Measurements from ENCODE around the gene KLK11.
A peak's percentile ranks its signal among the peaks of the same experiment; 100 is the strongest.

The KLK11 gene

DNA sequence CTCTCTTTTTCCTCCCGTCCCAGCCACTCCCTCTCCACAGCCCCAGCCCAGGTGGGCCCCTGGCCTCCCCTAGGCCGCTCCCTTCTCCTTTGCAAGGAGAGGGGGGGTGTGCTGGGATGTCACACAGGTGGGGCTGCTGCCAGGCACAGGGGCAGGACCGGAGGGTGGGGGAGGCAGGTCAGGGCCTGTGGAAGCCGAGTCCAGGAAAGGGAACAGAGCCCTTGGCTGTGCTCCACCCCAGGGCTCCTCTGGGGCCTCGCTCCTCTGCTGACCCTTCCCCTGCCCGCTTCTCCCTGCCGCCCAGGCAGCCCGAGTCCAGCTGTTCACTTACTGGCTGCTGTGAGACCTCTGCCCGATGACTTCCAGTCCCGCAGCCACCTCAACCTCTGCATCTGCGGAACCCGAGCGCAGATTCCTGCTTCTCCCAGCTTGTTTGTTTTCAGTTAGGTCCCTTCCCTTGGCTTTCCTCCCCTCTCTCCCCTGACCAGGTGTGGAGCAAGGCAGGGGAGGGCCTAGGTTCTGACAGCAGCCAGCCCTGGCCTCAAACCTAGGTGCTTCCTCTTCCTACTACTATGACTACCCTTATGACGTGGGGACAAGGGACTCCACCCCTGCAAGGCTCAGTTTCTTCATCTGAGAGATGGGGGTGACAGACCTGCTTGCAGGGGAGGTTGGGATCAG lies 850 bp upstream of the KLK11 start:
- DNase-seq, result no peak

DNA sequence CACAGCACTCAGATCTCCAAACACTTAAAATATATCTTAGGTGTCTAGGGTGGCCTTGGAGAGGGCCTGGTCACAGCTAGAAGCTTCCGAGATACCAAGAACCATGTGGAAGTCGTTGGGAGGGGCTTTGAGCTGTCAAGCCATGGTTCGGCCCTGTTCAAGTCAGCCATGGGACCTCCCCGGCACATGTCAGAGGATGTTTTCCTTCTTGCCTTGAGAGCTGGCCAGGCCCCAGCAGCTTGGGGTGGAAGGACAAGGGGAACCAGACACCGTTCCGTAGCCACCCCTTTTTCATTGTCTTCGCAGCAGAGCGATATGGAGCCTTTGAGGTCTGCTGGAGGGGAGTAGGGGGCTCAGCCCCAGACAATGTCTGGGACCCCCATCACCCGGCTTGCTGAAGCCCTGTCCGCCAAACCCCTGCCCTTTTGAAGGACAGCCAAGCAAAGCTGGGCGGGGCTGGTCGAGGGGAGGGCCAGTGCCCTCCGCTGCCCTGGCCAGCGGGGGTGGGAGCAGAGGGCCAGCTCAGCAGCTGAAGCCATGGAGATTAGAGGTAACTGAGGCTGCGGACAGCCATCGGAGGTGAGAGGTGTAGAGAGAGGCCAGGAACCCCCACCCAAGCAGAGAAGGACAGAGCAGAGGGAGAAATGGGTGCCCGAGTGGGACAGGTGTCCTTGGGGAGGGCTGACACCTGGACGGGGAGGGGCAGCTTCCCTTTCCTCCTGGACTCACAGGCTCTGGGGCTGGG lies 435 bp downstream of the KLK11 start:
- DNase-seq, result no peak

DNA sequence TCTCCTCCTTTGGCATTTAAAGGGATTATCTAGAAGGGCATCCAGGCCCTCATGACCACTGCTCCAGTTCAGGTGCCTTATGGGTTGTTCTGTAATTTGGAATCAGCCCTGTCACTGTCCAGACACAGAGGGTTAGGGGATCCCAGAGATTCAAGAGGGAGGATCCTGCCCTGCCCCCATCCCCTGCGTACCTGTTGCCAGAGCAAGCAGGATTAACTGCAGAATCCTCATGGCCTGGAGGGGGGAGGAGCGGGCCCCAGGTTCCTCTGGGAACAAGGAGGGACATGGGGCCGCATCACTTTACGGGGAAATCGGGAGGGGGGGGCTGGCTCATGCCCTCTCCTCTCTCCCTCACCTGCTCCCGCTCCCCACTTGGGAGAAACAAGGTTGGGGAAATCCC lies 1.0 kb downstream of the KLK11 start:
- DNase-seq, result no peak

DNA sequence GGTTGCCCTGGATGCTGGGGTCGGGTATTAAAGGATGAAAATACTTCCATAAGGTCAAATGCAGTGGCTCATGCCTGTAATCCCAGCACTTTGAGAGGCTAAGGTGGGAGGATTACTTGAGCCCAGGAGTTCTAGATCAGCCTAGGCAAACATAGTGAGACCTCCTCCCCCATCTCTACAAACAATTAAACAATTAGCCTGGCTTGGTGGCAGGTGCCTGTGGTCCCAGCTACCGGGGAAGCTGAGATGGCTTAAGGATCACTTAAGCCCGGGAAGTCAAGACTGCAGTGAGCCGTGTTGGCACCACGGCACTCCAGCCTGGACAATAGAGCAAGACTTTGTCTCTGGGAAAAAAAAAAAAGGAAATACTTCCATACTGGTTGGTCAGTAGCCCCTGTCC lies 1.5 kb downstream of the KLK11 start:
- no peak for DNase-seq

DNA sequence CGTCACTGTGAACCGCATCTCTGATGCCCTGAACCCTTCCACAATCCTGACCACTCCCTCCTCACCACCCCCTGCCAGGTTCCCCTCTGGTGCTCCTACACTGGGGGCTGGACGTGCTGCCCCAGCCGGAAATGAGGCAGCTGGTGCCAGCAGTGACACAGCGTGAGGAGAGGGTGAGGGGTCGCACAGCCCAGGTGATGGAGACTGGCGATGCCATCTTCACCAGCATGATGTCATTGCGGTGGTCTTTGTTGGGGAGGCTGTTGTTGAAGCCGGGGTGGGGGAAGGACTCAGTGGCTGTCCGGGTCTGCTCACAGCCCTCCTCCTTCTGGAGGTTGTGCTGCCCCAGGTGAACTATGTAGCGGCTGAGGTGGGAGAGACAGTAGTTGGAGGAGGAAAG lies 2.5 kb downstream of the KLK11 start:
- DNase-seq, result no peak

DNA sequence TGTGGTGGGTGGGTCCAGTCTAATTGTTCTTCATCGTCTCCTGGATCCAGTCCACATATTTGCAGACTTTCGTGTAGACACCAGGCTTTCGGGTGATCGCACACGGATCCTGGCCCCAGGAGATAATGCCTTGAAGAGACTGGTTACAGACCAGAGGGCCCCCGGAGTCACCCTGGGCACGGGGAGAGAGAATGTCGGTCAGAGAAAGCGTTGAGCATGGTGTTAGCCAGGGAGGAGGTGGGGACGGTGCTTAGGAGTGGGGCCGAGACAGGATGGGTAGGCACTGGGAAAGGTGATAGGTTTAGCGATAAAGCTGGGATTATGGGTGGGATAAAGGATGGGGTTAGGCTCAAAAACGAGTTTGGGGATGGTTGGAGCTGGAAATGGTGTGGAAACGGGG lies 3.9 kb downstream of the KLK11 start:
- no peak for DNase-seq

DNA sequence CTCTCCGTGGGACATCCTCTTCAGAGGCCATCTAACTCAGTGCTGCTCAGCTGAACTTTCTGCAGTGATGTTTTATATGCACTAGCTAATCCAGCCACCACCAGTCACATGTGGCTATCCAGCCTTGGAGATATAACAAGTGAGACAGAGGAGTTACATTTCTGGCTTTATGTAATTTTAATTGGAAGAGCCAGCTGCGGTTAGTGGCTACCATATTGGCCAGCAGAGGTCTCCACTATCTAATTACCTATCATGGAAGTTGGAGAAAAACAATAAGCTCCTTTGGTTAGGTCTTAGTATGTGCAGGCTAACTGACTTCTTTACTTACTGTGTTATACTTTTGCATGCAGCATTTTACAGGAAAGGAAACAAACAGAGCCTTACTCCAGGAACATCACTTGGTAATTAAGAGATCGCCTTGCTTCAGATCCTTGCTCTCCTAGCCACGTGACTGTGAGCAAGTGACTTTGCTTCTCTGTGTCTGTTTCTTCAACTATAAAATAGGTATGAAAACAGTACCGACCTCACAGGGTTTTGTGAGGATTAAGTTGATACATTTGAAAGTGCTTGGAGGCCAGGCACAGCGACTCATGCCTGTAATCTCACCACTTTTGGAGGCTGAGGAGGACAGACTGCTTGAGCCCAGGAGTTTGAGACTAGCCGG lies 5.3 kb downstream of the KLK11 start:
- peak; percentile 22 for DNase-seq

DNA sequence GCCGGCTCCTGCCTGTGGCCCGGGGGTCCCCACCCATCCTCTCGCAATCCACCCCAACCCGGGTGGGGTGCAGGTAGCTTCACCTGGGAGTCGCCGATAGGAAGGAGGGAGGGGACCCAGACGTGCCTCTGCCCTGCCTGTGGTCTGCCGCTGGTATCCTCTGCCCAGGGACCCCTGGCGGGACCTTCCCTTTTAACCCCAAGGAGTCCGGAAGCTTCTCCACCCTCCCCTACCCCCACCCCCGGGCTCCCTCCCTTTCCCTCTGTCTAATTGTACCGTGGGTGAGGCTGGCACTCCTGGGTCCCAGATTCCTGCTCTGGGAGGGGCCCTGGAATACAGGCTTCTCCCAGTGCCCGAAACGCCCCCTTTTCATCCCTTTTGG lies 6.9 kb downstream of the KLK11 start, which contains the start of gene KLK10:
KLK10 (minus strand) TSS at position 166 of the 382 bp plus-strand sequence. CDS start 579 bp downstream, outside the sequence.
- no peak for DNase-seq

DNA sequence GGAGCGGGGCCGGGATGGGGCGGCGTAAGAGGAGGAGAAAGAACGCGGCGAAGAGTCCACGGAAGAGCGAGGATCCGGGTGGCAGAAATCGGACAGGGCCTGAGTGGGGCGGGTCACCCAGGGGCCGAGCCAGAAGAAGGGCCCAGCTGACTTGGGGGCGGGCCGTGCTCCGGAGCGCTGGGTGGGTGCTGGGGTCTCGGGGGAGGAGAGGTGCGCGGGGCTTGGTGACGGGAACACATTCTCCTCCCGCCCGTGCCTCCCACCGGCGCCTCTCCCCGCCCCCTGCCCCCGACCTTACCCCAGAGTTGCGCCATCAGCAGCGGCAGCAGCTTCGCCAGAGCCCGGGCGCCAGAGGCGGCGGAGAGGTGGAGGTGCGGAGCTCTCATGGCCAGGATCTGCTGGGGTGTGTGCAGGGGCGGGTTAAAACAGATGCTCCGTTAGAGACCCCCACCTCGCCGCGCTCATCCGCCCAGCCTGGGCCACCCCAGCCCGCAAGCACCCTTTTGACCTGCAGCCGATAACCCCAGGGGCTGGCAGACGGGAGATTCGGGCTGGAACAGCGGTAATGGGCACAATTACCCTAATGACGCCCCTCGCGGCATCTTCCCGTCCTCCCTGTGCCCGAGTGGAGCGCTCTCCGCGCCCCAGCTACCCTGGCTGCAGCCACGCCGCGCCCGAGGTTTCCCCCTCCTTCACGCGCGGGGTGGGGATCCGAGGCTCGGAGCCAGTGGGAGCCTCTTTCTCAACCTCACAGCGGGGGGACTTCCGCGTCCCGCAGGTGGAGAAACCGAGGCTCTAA lies 7.5 kb downstream of the KLK11 start:
- DNase-seq, result no peak

DNA sequence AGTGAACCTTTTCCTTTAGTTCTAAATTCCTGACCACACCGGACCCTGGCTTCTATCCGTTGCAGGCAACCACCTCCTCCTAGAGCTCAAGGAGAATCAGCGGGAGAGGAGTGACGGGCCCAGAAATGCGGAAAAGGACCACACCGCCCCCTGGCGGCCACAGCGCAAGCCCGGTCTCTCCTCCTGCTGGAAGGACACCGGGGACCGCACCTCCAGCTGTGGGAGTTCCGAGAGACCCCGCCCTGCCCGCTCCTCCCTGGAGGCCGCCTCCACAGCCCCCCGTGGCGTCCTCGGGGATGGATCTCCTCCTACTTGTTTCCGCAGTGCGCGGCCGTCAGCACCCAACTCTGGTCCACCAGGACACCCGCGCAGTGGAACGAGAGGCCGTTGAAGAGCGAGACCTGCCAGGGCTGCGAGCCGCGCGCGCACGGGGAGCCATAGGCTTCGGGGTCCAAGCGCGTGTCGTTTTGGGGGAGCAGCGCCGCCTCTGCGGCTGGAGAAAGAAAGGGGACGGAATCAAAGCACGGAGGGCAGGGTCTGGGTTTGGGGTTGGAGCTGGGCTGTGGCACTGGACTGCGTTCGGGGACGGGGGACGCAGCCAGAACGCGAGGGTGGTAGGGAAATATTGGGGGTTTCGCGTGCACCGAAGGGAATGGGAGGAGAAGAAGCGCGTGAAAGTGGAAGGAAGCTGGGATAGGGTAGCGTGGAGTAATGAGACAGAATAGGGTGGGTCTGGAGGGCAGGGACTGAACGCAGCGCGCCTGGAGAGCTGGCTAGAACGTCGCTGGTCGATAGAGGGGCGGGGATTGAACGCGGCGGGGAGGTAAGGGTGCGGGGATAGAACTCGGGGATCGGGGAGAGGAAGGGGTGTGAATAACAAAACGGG lies 9.4 kb downstream of the KLK11 start:
- DNase-seq, result peak; percentile 30

DNA sequence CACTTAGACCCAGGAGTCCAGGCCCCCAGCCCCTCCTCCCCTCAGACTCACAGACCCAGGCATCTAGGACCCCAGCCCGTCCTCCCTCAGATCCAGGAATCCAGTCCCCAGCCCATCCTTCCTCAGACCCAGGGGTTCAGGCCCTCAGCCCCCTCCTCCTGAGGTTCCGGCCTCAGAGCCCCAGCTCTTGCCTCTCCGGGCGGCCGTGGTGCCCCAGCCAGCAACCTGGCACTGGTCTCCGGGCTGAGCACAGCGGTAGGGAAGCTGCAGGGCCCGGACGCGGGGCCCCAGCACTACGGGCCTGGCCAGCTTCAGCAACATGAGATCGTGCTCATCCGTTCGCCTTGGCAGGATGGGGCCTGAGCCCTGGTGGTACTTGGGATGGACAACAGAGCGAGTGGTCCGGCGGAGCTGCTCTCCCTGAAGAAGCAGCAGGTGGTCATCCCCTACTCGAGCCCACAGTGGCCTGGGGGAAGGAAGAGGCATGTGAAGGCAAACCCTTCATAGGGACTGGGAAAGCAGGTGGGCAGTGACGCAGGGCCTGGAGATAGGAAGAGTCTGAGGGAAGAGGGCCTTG lies 10.6 kb downstream of the KLK11 start:
- DNase-seq, result no peak

DNA sequence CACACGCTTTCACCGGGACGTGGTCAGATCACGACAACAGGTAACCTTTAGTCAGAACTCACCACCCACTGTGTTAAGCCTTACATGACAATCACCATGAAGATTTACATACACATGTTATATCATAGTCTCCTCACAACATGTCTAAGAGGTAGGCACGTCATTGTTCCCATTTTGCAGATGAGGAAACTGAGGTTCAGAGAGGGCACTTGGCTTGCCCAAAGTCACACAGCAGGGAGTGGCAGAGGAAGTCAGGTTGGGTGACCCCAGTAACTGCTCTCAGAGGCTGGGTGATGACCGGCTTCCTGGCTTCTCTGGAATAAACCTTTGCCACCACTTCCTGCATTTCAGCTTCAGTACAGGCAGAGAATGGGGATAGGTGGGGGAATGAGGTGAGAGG lies 12.2 kb downstream of the KLK11 start:
- DNase-seq, result no peak

DNA sequence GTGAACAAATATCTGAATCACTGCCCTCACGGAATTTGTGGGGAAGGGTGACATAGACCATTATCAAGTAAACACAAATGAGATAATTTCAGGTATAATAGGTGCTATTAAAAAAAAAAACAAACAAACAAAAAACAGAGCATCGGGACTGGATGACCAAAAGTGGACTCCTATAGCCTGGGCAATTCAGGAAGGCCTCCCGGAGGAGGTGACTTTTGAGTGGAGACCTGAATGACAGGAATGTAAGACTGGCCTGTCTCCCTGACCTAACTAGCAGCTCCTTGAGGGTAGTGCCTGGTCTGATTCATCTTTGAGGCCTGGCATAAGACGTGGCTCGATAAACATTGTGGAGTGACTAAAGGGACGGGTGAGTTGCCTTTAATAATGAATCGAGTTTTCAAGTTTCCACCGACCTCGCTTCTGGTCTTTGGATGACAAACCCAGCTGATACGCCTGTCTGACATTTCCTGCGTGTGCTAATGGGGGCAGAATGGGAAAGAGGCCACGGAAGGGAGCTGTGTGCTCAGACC lies 13.7 kb downstream of the KLK11 start:
- no peak for DNase-seq

DNA sequence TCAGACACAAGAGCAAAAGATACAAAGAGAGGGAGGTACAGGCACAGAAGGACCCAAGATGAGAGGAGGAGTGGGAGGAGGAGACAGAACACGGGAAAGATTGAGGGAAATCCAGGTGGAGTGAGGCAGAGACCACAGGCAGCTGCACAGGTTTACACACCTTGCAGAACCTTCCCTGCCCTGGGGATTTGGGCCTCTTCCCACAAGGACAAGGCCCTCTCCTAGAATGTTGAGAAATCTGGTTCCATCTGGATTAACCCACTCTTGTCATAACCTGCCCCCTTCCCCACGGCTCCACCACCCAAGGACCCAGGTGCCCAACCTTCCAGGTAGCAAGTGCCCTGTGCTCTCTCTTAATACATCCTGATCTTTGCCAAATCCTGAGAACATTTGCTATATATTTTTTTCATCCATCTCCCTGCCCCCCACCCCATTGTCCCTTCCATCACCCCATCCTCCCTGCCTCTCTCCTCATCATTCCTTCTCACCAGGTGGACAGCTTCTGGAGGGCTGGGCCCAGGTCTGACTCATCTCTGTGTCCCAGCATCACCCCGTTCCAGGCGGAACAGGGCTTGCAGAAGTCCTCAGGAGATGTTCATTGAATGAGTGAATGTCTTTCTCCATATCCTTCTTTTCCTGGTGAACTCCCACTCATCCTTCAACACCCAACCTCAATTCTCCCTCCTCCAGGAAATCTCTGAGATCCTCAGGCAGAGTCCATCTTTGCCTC lies 16.2 kb downstream of the KLK11 start:
- DNase-seq, result no peak

DNA sequence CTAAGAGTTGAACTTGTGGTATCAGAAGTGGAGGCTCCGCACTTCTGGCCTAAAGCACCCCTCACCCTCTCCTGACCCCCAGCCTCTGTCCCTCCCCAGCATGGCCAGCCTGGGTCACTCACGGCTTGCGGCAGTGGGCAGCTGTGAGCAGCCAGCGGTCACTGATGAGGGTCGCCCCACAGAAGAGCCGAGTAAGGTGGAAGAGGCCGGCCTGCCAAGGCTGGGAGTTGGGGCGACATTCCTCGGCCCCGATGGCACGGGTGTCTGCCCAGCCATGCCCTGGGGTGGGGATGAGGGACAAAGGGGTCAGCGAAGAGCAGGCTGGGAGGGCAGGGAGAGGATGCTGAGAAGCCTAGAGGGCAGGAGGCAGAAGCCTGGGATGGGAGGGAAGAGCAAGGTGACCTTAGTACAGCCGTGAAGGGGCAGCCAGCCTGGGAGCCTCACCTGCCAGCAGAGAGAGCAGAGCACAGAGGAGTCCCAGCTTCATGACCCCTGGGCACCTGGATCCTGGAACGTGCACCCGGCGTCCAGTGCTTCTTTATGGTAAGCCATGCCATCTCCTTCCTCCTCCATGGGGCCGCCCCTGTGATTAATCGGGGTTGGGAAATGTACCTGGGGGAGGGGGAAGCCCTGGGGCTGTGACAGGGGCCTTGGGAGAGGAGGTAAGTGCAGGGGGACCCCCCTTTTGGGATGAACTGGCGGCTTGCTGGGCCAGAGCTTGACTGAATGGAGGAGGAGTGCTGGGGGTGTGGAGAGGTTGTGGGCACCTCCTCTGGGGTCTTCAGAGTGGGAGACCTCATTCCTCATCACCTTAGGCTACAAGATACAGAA lies 17.1 kb downstream of the KLK11 start:
- no peak for DNase-seq

DNA sequence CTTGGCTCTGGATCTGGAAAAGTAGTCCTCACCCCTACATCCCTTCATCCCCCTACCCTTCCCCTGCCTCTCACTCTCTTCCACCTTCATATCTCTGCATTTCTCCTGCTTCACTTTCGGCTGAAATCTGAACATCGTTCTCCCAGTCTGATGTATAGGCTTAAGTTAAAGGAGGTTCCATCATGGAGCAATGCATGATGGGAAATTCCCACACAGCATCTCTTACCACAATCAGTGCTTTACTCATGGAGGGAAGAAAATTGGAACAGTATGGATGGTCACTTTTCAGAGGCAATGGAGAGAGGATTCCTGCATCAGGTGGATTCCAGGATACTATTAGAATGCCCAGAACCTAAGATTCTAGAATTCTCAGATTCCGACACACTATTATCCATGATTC lies 18.9 kb downstream of the KLK11 start:
- no peak for DNase-seq

DNA sequence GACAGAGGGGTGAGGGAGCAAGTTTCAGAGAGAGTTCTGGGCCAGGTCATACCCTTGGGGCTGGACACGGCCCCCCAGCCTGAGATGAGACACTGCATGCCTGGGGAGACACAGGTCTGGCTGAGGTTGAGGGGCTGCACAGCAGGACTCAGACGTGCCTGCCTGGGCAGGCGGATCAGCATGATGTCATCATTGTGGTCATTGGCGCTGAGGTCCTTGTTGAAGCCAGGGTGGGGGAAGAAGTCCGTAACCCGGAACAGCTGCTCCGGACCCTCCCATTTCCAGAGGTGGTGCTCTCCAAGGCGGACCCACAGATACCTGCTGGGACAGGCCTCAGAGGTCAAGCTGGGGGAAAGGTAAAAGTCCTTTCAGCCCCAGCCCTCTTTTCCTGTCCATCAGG lies 20.0 kb downstream of the KLK11 start:
- DNase-seq, result no peak

DNA sequence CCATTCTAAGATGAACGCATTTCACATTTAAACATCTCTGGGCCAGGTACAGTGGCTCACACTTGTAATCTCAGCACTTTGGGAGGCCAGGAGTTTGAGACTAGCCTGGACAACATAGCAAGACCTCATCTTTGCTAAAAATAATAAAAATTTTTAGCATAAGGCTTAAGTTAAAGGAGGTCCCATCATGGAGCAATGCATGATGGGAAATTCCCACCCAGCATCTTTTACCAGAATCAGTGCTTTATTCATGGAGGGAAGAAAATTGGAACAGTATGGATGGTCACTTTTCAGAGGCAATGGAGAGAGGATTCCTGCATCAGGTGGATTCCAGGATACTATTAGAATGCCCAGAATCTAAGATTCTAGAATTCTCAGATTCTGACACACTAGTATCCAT lies 21.2 kb downstream of the KLK11 start:
- no peak for DNase-seq

DNA sequence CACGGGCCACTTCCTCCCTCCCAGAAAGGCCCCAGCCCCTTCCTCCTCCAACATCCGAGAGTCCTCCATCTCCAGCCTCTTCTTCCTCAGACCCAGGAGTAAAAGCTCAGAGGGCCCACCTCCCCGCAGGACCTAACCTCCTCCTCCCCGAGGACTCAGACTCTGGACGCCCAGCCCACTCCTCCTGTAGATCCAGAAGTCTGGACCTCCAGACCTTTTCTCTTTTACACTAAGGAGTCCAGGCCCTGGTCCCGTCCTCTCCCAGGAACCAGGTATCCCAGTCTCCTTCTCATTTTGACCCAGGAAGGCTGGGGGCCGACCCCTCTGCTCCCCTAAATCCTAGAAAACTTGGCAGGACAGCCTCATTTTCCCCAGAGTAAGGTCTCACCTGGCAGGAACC lies 23.1 kb downstream of the KLK11 start:
- DNase-seq, result no peak
